ENCODE results near the gene FUS. TPM values are rescaled to one million over a fixed set of nuclear protein-coding genes. Genes with fewer than 3 reads are reported as not detected.
"Not testable (repeated sequence)": the region's sequence is repeated elsewhere in the genome, so short reads cannot be mapped to it uniquely, and the experiment has no call there.

FUS gene
- total and polyA plus RNA-seq, 2 donors (not counting 3 experiments of a cell fraction or from before 2014, with no cell fraction given), result 307 to 569 TPM

DNA sequence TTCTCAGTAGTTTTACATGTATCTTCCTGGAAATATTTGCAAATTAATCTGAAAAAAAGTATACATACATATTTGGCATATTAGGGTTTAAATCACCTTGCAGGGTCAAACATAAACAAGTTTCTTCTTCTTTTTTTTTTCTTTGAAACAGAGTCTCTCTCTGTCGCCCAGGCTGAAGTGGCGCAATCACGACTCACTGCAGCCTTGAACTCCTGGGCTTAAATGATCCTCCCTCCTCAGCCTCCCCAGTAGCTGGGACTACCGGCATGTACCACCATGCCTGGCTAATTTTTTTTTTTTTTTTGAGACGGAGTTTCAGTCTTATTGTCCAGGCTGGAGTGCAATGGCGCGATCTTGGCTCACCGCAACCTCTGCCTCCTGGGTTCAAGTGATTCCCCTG lies 12.6 kb upstream of the FUS start:
- Histone ChIP-seq H3K4me2 (ENCODE audit: insufficient read depth, low read length) (no peak overlapping the region), H4K20me1 (replicated peaks; ENCODE audit: control insufficient read depth, extremely low read depth, insufficient read depth, low read length) (no peaks in the 10 kb centered on the region), H3K27ac (ENCODE audit: insufficient read depth, low read depth, low read length) (no peak overlapping the region), H2AFZ (ENCODE audit: low read depth, low read length) (no peak overlapping the region), H3K9ac (replicated peaks; ENCODE audit: extremely low read depth, insufficient read depth, low read length) (no peak overlapping the region), H3K36me3 (ENCODE audit: control insufficient read depth in 2 of 2, extremely low read depth in 1 of 2, insufficient read depth in 2 of 2, low read length in 2 of 2) (no peaks in the 10 kb centered on the region), H3K9me1 (replicated peaks; ENCODE audit: control insufficient read depth, extremely low read depth, insufficient read depth, low read length) (no peaks in the 10 kb centered on the region), H3K4me3 (replicated peaks in 1 of 3; ENCODE audit: insufficient read depth in 1 of 3, low read depth in 1 of 3, low read length in 3 of 3) (no peak overlapping the region), H3K27me3 (ENCODE audit: control insufficient read depth in 2 of 2, insufficient read depth in 2 of 2, low read length in 2 of 2) (no peaks in the 10 kb centered on the region), H3K4me1 (ENCODE audit: control insufficient read depth, extremely low read depth, insufficient read depth, low read length) (no peaks in the 10 kb centered on the region), H3K9me3 (replicated peaks; ENCODE audit: control insufficient read depth, insufficient read depth, low read length) (no peaks in the 10 kb centered on the region), H3K79me2 (ENCODE audit: control insufficient read depth, insufficient read depth, low read length) (no peaks in the 10 kb centered on the region)
- dilution Hi-C loops (cut with MboI; ENCODE audit: extremely low pct_ligation_motif_present, low sequenced_read_pairs), result no loop called here
- POLR2A ChIA-PET, result no interaction called here
- no peak for DNase-seq (ENCODE audit: low read depth, low spot score)
- BruUV-seq (replicated peaks), result no TSS peak
- CTCF ChIA-PET, result no interaction called here
- intact Hi-C loops (cut with micrococcal nuclease), result no loop called here
- no peak for FAIRE-seq
- TF ChIP-seq JUN (IDR thresholded peaks at IDR 0.05; ENCODE audit: borderline replicate concordance, insufficient read depth, insufficient read length, low read depth), result no peak

DNA sequence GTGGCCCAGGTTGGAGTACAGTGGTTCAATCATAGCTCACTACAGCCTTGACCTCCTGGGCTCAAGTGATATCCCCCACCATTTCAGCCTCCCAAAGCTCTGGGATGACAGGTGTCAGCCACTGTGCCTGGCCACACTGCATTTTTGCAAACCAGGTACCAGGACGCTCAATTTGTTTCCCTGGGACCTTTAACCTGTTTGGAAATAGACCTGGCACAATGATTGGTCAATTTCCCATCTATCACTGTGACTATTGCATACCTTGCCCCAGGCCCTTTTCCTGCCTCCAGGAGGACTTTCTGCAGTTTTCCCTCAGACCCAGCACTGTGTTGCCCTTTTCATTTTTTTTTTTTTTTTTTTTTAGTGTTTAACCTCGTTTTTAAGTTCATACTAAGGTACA lies 11.1 kb upstream of the FUS start:
- no peaks in the 10 kb centered on the region for H3K27me3 ChIP-seq (ENCODE audit: control insufficient read depth in 2 of 2, insufficient read depth in 2 of 2, low read length in 2 of 2)
- intact Hi-C loops (cut with micrococcal nuclease) (no loop called here), dilution Hi-C loops (cut with MboI; ENCODE audit: extremely low pct_ligation_motif_present, low sequenced_read_pairs) (no loop called here)
- H3K4me2 ChIP-seq (ENCODE audit: insufficient read depth, low read length), result no peak overlapping the region
- no peaks in the 10 kb centered on the region for H3K4me1 ChIP-seq (ENCODE audit: control insufficient read depth, extremely low read depth, insufficient read depth, low read length)
- H3K27ac ChIP-seq (ENCODE audit: insufficient read depth, low read depth, low read length), result no peak overlapping the region
- no peak for DNase-seq (ENCODE audit: low read depth, low spot score)
- H3K79me2 ChIP-seq (ENCODE audit: control insufficient read depth, insufficient read depth, low read length), result no peaks in the 10 kb centered on the region
- no peaks in the 10 kb centered on the region for H3K36me3 ChIP-seq (ENCODE audit: control insufficient read depth in 2 of 2, extremely low read depth in 1 of 2, insufficient read depth in 2 of 2, low read length in 2 of 2)
- H3K4me3 ChIP-seq (replicated peaks in 1 of 3; ENCODE audit: insufficient read depth in 1 of 3, low read depth in 1 of 3, low read length in 3 of 3), result no peak overlapping the region
- CTCF ChIA-PET, result no interaction called here
- H2AFZ ChIP-seq (ENCODE audit: low read depth, low read length), result no peak overlapping the region
- H3K9ac ChIP-seq (replicated peaks; ENCODE audit: extremely low read depth, insufficient read depth, low read length), result no peak overlapping the region
- TF ChIP-seq JUN (IDR thresholded peaks at IDR 0.05; ENCODE audit: borderline replicate concordance, insufficient read depth, insufficient read length, low read depth) (no peak), EZH2 (IDR thresholded peaks at IDR 0.05; ENCODE audit: borderline replicate concordance, low read depth, low read length, severe bottlenecking) (no peak), FOS (IDR thresholded peaks at IDR 0.05; ENCODE audit: borderline replicate concordance, insufficient read depth, low read length) (no peak), GATA2 (IDR thresholded peaks at IDR 0.05; ENCODE audit: insufficient read depth, insufficient read length, low read depth, low read length) (no peak), POLR2AphosphoS5 (IDR thresholded peaks at IDR 0.05; ENCODE audit: insufficient read depth, low read depth, low read length) (no peak), POLR2A (IDR thresholded peaks at IDR 0.05; ENCODE audit: low read depth, low read length) (no peak), MYC (IDR thresholded peaks at IDR 0.05; ENCODE audit: low read depth, low read length) (no peak)
- TF ChIP-seq, protein P1, sequence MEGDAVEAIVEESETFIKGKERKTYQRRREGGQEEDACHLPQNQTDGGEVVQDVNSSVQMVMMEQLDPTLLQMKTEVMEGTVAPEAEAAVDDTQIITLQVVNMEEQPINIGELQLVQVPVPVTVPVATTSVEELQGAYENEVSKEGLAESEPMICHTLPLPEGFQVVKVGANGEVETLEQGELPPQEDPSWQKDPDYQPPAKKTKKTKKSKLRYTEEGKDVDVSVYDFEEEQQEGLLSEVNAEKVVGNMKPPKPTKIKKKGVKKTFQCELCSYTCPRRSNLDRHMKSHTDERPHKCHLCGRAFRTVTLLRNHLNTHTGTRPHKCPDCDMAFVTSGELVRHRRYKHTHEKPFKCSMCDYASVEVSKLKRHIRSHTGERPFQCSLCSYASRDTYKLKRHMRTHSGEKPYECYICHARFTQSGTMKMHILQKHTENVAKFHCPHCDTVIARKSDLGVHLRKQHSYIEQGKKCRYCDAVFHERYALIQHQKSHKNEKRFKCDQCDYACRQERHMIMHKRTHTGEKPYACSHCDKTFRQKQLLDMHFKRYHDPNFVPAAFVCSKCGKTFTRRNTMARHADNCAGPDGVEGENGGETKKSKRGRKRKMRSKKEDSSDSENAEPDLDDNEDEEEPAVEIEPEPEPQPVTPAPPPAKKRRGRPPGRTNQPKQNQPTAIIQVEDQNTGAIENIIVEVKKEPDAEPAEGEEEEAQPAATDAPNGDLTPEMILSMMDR (IDR thresholded peaks at IDR 0.05; ENCODE audit: extremely low read depth in 1 of 2, insufficient read depth in 1 of 2, low read depth in 1 of 2, low read length in 2 of 2), result no peak
- TF ChIP-seq, protein P2, sequence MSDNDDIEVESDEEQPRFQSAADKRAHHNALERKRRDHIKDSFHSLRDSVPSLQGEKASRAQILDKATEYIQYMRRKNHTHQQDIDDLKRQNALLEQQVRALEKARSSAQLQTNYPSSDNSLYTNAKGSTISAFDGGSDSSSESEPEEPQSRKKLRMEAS (IDR thresholded peaks at IDR 0.05; ENCODE audit: insufficient read depth, insufficient read length), result no peak
- no peaks in the 10 kb centered on the region for H3K9me1 ChIP-seq (replicated peaks; ENCODE audit: control insufficient read depth, extremely low read depth, insufficient read depth, low read length)
- BruUV-seq (replicated peaks), result no TSS peak
- no peaks in the 10 kb centered on the region for H4K20me1 ChIP-seq (replicated peaks; ENCODE audit: control insufficient read depth, extremely low read depth, insufficient read depth, low read length)
- no peak for FAIRE-seq
- POLR2A ChIA-PET, result interaction anchor here (0.5 kb wide), 1 partner anchor 98 kb away, joined by 3 read pairs; no protein-coding TSS in a partner anchor
- no peaks in the 10 kb centered on the region for H3K9me3 ChIP-seq (replicated peaks; ENCODE audit: control insufficient read depth, insufficient read depth, low read length)

DNA sequence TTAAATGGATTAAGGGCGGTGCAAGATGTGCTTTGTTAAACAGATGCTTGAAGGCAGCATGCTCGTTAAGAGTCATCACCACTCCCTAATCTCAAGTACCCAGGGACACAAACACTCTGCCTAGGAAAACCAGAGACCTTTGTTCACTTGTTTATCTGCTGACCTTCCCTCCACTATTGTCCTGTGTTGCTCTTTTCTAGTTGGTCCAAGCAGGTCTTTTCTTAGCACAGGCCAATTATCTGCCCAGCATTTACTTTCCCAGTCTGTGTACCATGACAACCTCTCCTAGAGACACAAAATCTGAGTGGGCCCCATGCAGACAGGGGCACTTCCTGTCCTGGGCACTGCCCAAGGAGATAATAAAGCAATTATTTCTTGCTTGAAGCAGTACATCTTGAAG lies 9.9 kb upstream of the FUS start:
- FAIRE-seq; H4K20me1 ChIP-seq (replicated peaks; ENCODE audit: control insufficient read depth, extremely low read depth, insufficient read depth, low read length); H3K9me1 ChIP-seq (replicated peaks; ENCODE audit: control insufficient read depth, extremely low read depth, insufficient read depth, low read length); H3K9me3 ChIP-seq (replicated peaks; ENCODE audit: control insufficient read depth, insufficient read depth, low read length); H3K4me2 ChIP-seq (ENCODE audit: insufficient read depth, low read length); H3K4me1 ChIP-seq (ENCODE audit: control insufficient read depth, extremely low read depth, insufficient read depth, low read length); dilution Hi-C loops (cut with MboI; ENCODE audit: extremely low pct_ligation_motif_present, low sequenced_read_pairs); POLR2A ChIA-PET; CTCF ChIA-PET; H2AFZ ChIP-seq (ENCODE audit: low read depth, low read length); DNase-seq (ENCODE audit: low read depth, low spot score); H3K9ac ChIP-seq (replicated peaks; ENCODE audit: extremely low read depth, insufficient read depth, low read length); intact Hi-C loops (cut with micrococcal nuclease); H3K4me3 ChIP-seq (replicated peaks in 1 of 3; ENCODE audit: insufficient read depth in 1 of 3, low read depth in 1 of 3, low read length in 3 of 3); H3K27me3 ChIP-seq (ENCODE audit: control insufficient read depth in 2 of 2, insufficient read depth in 2 of 2, low read length in 2 of 2); BruUV-seq (replicated peaks); H3K36me3 ChIP-seq (ENCODE audit: control insufficient read depth in 2 of 2, extremely low read depth in 1 of 2, insufficient read depth in 2 of 2, low read length in 2 of 2); H3K27ac ChIP-seq (ENCODE audit: insufficient read depth, low read depth, low read length); H3K79me2 ChIP-seq (ENCODE audit: control insufficient read depth, insufficient read depth, low read length): not testable (repeated sequence)
